HG03469 (cell line): Measurements from ENCODE around the gene HNRNPU.

Experiments used
- ATAC-seq: cut with Tn5 transposase; IDR thresholded peaks from one replicate; pipeline ENCODE4 v1.9.1; 2021; ENCODE audit warnings: mild to moderate bottlenecking, moderate library complexity, moderate number of reproducible peaks; ENCODE audit not compliant: unreplicated experiment

HNRNPU gene

GRCh38 chr1:244864253-244865027, at the start of gene HNRNPU:
Gene HNRNPU, minus strand, starts transcription at chr1:244864543. Its CDS starts 236 bp downstream, at chr1:244864307.
- ATAC-seq: peak; percentile 65

- ATAC-seq: no peak
Observed at GRCh38 chr1:244913806-244914205, 49.5 kb upstream of the HNRNPU start.

- ATAC-seq: no peak
Observed at GRCh38 chr1:244904119-244904518, 39.8 kb upstream of the HNRNPU start.

DNA sequence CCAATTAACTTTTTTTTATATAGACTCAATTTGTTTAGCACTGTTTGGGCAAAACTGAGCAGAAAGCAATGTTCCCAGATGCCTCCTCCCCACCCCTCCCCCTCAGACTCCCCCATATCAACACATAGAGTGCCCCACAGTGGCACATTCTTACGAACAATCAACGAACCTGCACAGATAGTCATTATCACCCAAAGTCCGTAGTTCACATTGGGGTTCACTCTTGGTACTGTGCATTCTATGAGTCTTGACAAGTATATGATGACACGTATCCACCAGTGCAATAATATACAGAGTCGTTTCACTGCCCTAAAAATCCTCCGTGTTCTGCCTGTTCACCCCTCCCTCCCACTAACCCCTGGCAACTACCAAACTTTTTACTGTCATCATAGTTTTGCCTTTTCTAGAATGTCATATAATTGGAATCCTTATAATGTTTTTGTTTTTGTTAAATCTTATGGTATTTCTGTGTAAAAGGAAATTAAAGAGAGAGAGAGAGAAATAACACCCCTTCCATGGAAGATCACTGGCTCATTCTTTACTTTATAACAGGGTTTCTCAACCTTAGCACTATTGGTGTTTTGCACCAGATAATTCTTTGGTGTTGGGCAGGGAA, 37.2 kb upstream of the HNRNPU start:
- ATAC-seq: no peak

DNA sequence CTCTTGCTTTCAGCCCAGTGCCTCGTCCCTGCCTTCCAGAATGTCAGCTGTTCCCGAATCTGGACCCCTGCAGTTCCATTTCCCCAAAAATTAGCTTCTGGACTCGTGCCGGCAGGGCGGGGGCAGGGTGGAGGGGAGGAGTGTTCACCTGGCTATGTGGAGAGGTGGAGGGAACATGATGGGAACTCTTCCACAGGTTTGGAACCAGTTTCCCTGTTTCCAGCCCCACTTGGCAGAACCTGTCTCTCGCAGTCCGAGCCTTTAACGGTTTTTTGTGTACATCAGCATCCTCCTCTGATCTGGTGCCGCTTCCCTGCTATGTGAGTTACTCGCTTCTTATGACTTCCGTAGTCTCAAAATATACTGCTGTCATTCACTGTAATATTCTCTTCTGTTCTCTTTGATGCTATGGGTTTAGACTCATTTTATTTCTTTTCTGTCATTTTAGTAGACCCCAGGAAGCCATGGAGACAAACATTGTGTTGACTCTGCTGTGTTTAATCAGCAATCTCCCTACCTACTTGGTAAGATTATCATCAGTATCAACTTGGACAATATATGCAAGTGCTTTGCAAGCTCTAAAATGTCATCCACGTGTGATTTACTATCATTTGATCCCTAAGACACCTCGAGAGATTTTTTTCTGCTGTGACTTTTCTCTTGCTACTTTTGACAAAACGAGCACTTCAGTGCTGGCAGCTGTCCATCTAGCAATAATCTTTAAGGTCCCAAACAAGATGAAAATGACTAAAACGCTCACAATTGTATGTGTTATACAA, 33.3 kb upstream of the HNRNPU start:
- no peak for ATAC-seq

- no peak for ATAC-seq
Observed at GRCh38 chr1:244896550-244896949, 32.2 kb upstream of the HNRNPU start.

GRCh38 chr1:244893836-244894235, 29.5 kb upstream of the HNRNPU start:
- ATAC-seq: no peak

- ATAC-seq: no peak
Observed at GRCh38 chr1:244887281-244887680, 22.9 kb upstream of the HNRNPU start.

DNA sequence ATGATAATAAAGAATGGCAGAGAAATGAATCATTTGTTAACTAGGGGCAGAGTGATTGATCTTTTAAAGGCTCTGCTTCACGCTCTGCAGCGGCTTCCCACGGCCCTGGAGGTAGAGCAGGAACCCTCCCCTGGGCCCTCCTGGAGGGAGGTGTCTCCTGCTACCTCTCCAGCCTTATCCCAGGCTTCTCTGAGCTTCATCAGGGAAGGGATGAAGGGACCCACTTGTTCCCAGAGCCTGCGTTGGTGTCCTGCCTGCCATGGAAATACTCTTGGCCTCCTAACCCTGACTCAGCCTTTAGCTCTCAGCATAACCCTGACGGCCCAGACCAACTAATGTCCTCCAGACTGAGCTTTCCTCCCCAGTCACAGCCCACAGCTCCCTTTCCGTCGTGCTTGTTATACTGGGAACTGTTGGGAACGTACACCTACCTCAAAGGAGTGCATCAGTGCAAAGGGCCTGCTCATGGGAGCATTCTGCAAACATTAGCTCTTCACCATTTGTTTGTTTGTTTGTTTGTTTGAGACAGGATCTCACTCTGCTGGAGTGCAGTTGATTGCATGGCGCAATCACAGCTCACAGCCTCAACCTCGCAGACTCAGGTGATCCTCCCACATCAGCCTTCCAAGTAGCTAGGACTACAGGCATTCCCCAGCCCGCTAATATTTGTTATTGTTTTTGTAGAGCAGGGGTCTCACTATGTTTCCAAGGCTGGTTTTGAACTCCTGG, 17.4 kb upstream of the HNRNPU start:
- no peak for ATAC-seq

DNA sequence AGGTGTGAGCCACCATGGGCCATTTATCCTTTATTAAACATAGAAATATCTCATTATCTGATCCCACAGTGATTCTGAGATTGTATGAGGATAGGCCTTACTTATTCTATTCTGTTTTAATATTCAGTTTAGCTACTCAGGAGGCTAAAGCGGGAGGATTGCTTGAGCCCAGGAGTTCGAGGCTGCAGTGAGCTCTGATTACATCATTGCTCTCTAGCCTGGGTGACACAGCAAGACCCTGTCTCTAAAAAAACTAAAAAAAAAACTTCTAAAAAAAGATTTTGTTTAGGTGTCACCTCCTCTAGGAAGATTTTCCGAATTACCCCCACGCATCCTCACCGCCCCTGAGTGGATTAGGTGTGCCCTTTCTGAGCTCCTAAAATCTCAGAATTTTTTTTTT, 14.3 kb upstream of the HNRNPU start:
- ATAC-seq: no peak

- no peak for ATAC-seq
Observed at GRCh38 chr1:244876228-244876910, 12.0 kb upstream of the HNRNPU start.

DNA sequence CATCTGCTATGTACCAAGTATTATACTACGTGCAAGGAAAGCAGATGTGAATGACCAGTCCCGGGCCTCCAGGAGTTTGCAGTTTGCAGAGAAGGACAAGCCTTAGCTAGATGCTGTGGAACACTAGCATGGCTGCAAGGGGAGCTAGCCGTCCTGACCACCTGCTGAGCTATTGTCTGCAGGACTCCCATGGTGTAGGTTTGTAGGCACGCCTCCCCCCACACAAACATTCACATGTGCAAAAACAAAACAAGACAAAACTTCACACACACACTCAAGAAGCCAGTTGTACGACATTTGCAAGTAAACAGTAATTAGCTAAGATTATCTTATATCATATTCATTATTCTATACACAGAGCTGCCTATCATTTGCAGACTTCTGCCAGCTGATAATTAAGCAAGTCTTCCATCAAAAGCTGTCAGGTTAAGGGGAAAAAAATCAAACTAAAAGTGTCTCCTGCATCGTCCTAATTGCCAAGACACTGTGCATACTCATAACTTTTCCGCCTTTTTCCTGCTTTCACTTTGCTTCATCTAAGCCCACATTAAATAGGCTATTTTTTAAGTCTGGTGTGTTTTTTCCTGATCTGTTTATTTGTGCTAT, 10.7 kb upstream of the HNRNPU start:
- ATAC-seq: no peak

GRCh38 chr1:244869950-244870349, 5.6 kb upstream of the HNRNPU start:
- ATAC-seq: no peak

DNA sequence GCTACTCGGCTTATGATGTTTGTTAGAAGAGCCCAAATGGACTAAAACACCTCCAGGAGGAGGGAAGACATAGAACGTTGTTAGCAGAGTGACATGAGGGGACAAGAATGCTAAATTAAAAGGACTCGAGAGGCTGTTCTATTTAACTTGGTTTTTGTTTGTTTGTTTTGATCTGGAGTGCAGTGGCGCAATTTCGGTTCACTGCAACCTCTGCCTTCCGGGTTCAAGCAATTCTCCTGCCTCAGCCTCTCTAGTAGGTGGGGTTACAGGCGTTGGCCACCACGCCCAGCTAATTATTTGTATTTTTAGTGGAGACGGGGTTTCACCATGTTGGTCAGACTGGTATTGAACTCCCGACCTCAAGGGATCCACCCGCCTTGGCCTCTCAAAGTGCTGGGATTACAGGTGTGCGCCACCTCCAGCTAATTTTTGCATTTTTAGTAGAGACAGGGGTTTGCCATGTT, 5.1 kb upstream of the HNRNPU start:
- no peak for ATAC-seq

DNA sequence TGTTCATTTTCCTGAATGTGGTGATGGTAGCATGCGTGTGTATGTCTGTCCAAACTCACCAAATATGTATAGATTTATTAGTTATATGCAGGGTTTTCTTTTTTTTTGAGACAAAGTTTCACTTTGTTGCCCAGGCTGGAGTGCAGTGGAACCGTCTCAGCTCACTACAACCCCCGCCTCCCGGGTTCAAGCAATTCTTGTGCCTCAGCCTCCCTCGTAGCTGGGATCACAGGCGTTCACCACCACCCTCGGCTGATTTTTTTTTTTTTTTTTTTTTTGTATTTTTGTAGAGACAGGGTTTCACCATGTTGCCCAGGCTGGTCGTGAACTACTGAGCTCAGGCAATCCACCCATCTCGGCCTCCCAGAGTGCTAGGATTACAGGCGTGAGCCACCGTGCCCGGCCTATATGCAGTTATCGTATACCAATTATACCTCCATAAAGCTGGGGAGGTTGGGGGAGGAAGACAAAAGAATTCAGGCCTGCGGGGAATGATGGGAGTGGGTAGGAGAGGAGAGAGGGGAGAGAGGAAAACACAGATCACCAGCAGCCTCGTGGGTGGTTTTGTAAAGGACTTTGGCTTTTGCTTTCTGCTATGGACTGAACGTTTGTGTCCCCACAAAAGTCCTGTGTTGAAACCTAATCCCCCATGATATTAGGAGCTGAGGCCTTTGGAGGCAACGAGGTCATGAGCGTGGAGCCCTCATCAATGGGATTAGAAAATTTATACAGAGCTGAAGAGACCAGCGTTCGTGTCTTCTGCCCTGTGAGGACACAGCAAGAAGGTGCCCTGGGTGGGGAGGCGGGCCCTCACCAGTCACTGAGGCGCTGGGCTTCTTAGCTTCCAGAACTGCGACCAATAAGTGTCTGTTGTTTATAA, 4.4 kb upstream of the HNRNPU start:
- ATAC-seq: no peak

- ATAC-seq: no peak
Observed at GRCh38 chr1:244866355-244866754, 2.0 kb upstream of the HNRNPU start.

- ATAC-seq: no peak
Observed at GRCh38 chr1:244865820-244866219, 1.5 kb upstream of the HNRNPU start.

- no peak for ATAC-seq
Observed at GRCh38 chr1:244865028-244865371, 657 bp upstream of the HNRNPU start.
